Panc1 (cell line): Measurements from ENCODE around the gene HOXA4. TPM values are rescaled to one million over a fixed set of nuclear protein-coding genes. Genes with fewer than 3 reads are reported as not detected.

Experiments used
- ATAC-seq: fragments of 200-7000 bp; cut with Tn5 transposase; 2 replicates; pipeline ENCODE4 v1.9.1; 2020; ENCODE audit warnings: mild to moderate bottlenecking, moderate library complexity
- BruUV-seq: library from RNA; stranded (reverse); fragments of 400-500 nt; replicated peaks from 2 replicates; lab custom pipeline; 2021; lab: Mats Ljungman, UMichigan
- CTCF ChIA-PET: fragments of 300-600 bp; sonication (Branson Sonifier 250); formaldehyde crosslinking; loops from one replicate; lab custom pipeline; 2022; ENCODE audit warnings: antibody characterized with exemption; lab: Charles Lee
- POLR2A ChIA-PET: fragments of 300-600 bp; sonication (Branson Sonifier 250); formaldehyde crosslinking; loops from one replicate; lab custom pipeline; 2022; ENCODE audit warnings: antibody characterized with exemption; lab: Charles Lee
- DNase-seq: peaks from one replicate; pipeline ENCODE4 v3.0.0-alpha.2; 2010; ENCODE audit warnings: low read depth, low spot score
- H3K27ac ChIP-seq: 2 replicates; pipeline ENCODE4 v1.5.1; 2011; ENCODE audit warnings: mild to moderate bottlenecking, low read length, inconsistent platforms
- H3K27me3 ChIP-seq: fragments of 200-500 bp; sonication (Bioruptor generic); 2 replicates; pipeline ENCODE4 v1.6.0; 2014; ENCODE audit warnings: low read length, inconsistent platforms; ENCODE audit not compliant: control insufficient read depth, insufficient read depth
- H3K36me3 ChIP-seq: fragments of 200-500 bp; sonication (Bioruptor generic); 2 replicates; pipeline ENCODE4 v1.5.1; 2014; ENCODE audit warnings: inconsistent platforms, mild to moderate bottlenecking, low read length, moderate library complexity; ENCODE audit not compliant: control insufficient read depth, insufficient read depth
- H3K4me1 ChIP-seq: 2 replicates; pipeline ENCODE4 v1.5.1; 2011; ENCODE audit warnings: inconsistent platforms, mild to moderate bottlenecking, low read length, moderate library complexity; ENCODE audit not compliant: control insufficient read depth, insufficient read depth
- H3K4me3 ChIP-seq, 2 experiments: 2 replicates each; pipeline ENCODE4 v1.5.1; 2011 to 2012; ENCODE audit warnings: low read depth in 2 of 2, low read length in 2 of 2, mild to moderate bottlenecking in 2 of 2, inconsistent platforms in 1 of 2, moderate library complexity in 1 of 2
- H3K9me3 ChIP-seq: fragments of 200-500 bp; sonication (Bioruptor generic); 2 replicates; pipeline ENCODE4 v1.5.1; 2014; ENCODE audit warnings: low read depth, mild to moderate bottlenecking, inconsistent platforms, low read length, moderate library complexity; ENCODE audit not compliant: control insufficient read depth, insufficient read depth
- POLR2AphosphoS5 ChIP-seq: IDR thresholded peaks from 2 replicates; pipeline ENCODE4 v1.6.1; 2012; ENCODE audit warnings: mild to moderate bottlenecking, low read depth, low read length, moderate library complexity
- REST ChIP-seq, 2 experiments: IDR thresholded peaks; 2 replicates each; pipeline ENCODE4 v1.6.1; 2011 to 2012; ENCODE audit warnings: low read depth in 2 of 2, control low read depth in 1 of 2, low read length in 1 of 2, mild to moderate bottlenecking in 1 of 2, moderate library complexity in 1 of 2; ENCODE audit not compliant: insufficient read depth in 1 of 2
- SIN3A ChIP-seq: IDR thresholded peaks from 2 replicates; pipeline ENCODE4 v1.6.1; 2012; ENCODE audit warnings: low read depth, mild to moderate bottlenecking, low read length, moderate library complexity, borderline replicate concordance; ENCODE audit not compliant: insufficient read depth
- TCF7L2 ChIP-seq: IDR thresholded peaks from 2 replicates; pipeline ENCODE4 v1.6.1; 2011; ENCODE audit warnings: mild to moderate bottlenecking, low read depth, low read length, inconsistent platforms
- in situ Hi-C: cut with HindIII; loops from 2 replicates; pipeline ENCODE4 v1.10.0; 2016; ENCODE audit warnings: low sequenced_read_pairs, low pct_unique_long_range_greater_than_20kb
- intact Hi-C: fragments of 100-400 bp; cut with micrococcal nuclease; formaldehyde crosslinking; loops from one replicate; pipeline ENCODE4 v1.10.0; 2022; ENCODE audit not compliant: unreplicated experiment
- total RNA-seq: library from RNA; stranded (reverse); gene quantifications from one replicate; pipeline ENCODE4 v1.2.1, GENCODE V29; 2021; ENCODE audit not compliant: unreplicated experiment
- TF ChIP-seq, protein P1 (sequence below): fragments of 450-650 bp; IDR thresholded peaks from 2 replicates; pipeline ENCODE4 v1.5.1; 2017; ENCODE audit warnings: mild to moderate bottlenecking

HOXA4 gene
- total RNA-seq, 1 experiment from 2014 or later = 0.39 TPM

DNA sequence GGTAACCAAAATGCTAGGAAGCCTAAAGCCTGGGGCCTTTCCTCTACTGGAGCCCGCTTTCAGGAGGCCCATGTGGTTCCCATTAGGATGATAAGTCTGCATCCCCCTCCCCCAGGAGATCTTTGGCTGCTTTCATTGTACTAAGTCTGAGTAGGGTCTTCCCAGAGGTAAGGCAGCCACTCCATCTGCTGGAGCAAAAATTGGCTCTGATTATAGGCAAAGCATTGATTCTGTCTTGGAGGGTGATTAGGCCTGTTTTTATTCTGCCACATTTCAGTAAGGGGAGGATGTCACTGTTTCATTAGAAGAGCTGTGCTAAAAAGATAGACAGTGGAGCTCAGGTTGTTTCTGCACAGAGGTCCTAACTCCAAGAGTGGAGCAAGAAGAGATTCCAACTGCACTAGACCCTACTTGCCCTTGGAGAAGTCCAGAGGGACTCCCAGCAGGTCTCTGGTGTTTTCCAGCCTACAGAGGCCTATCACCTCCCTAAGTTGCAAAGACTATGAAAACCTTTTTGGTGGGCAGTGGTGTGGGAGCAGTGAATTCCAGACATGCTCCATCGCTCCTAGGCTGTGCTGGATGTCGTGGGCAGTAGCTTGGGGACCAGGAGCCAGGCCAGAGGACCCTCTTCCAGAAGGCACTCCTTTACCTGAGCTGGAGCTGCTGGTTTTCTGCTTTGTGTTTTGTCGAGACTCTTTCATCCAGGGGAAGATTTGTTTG, 20.9 kb downstream of the HOXA4 start:
- intact Hi-C loops (no loop called here), in situ Hi-C loops (no loop called here)
- ATAC-seq (no peak), DNase-seq (no peak)
- Histone ChIP-seq H3K4me1 (peaks cover 57% of the 10 kb centered on the region), H3K27me3 (no peaks in the 10 kb centered on the region), H3K9me3 (no peaks in the 10 kb centered on the region), H3K27ac (peak overlapping the region; percentile 90), H3K4me3 (no peak overlapping the region), H3K36me3 (0 out of 2 replicates have a peak, but pooled peaks cover 2% of the 10 kb centered on the region)
- no TSS peak for BruUV-seq
- POLR2A ChIA-PET = no interaction called here
- no peak for TF ChIP-seq REST (IDR thresholded peaks at IDR 0.05; ENCODE audit: insufficient read depth in 1 of 2, low read depth in 2 of 2, low read length in 1 of 2)
- TF ChIP-seq TCF7L2 = no peak
- TF ChIP-seq POLR2AphosphoS5 = no peak; the same call in 1 of the 2 replicates
- TF ChIP-seq SIN3A = no peak
- TF ChIP-seq, protein P1, sequence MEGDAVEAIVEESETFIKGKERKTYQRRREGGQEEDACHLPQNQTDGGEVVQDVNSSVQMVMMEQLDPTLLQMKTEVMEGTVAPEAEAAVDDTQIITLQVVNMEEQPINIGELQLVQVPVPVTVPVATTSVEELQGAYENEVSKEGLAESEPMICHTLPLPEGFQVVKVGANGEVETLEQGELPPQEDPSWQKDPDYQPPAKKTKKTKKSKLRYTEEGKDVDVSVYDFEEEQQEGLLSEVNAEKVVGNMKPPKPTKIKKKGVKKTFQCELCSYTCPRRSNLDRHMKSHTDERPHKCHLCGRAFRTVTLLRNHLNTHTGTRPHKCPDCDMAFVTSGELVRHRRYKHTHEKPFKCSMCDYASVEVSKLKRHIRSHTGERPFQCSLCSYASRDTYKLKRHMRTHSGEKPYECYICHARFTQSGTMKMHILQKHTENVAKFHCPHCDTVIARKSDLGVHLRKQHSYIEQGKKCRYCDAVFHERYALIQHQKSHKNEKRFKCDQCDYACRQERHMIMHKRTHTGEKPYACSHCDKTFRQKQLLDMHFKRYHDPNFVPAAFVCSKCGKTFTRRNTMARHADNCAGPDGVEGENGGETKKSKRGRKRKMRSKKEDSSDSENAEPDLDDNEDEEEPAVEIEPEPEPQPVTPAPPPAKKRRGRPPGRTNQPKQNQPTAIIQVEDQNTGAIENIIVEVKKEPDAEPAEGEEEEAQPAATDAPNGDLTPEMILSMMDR = no peak
- CTCF ChIA-PET = interaction anchor here (1.4 kb wide), 1 partner anchor 11 kb away, joined by 5 read pairs; no protein-coding TSS in a partner anchor

DNA sequence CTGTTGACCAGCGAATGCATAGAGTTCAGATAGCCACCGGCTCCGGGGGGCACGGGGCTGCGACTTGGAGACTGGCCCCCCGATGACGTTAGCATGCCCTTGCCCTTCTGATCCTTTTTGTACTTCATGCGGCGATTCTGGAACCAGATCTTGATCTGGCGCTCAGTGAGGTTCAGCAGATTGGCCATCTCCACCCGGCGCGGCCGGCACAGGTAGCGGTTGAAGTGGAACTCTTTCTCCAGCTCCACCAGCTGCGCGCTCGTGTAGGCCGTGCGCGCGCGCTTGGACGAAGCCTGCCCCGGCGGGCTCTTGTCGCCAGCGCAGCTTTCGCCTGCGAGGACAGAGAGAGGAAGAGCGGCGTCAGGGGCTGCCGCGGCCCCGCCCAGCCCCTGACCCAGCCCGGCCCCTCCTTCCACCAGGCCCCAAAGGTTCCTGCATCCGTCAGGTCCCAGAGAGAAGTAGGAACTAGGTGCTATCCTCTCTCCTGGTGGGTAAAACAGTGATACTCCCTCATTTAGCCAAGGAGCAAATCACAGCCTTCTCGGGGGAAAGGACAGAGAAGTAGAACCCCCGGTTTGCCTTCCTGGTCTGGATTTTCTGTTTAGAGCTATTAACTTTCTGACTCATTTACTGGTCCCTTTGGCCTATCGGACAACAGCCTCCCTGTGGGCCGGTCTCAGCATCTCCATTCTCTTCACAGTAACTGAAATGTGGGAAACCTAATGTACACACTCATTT, 22.0 kb downstream of the HOXA4 start:
- in situ Hi-C loops = no loop called here
- no peaks in the 10 kb centered on the region for H3K9me3 ChIP-seq
- H3K36me3 ChIP-seq = 0 out of 2 replicates have a peak, but pooled peaks cover 2% of the 10 kb centered on the region
- peak overlapping the region; percentile 90 for H3K27ac ChIP-seq
- ChIA-PET POLR2A (no interaction called here), CTCF (interaction anchor here (1.4 kb wide), 1 partner anchor 10 kb away, joined by 5 read pairs; no protein-coding TSS in a partner anchor)
- DNase-seq (no peak), ATAC-seq (no peak)
- H3K4me3 ChIP-seq = no peak overlapping the region
- H3K4me1 ChIP-seq = peaks cover 67% of the 10 kb centered on the region
- intact Hi-C loops = no loop called here
- BruUV-seq = no TSS peak
- H3K27me3 ChIP-seq = no peaks in the 10 kb centered on the region
- no peak for TF ChIP-seq TCF7L2
- TF ChIP-seq, protein P1 = no peak
- no peak for TF ChIP-seq REST (IDR thresholded peaks at IDR 0.05; ENCODE audit: insufficient read depth in 1 of 2, low read depth in 2 of 2, low read length in 1 of 2)
- TF ChIP-seq POLR2AphosphoS5 = no peak; the same call in 1 of the 2 replicates
- no peak for TF ChIP-seq SIN3A
